GM15510 (cell line): ENCODE measurements around the gene DUSP22.

ENCODE experiments used
- POLR2A ChIP-seq: IDR thresholded peaks from 3 replicates; pipeline ENCODE4 v1.6.1; 2011; ENCODE audit warnings: borderline replicate concordance; ENCODE audit not compliant: insufficient read length; ENCODE audit errors: extremely low read depth

Gene DUSP22

GRCh38 chr6:291697-292505, at the start of gene DUSP22:
DUSP22 (plus strand) TSS chr6:292487; CDS start chr6:292540, 53 bp downstream.
- TF ChIP-seq POLR2A, result peak; percentile 94

GRCh38 chr6:246352-246751, 45.9 kb upstream of the DUSP22 start:
- TF ChIP-seq POLR2A, result no peak

- no peak for TF ChIP-seq POLR2A
Observed at GRCh38 chr6:247351-247750, 44.9 kb upstream of the DUSP22 start.

GRCh38 chr6:250676-251075, 41.6 kb upstream of the DUSP22 start:
- no peak for TF ChIP-seq POLR2A

- TF ChIP-seq POLR2A, result no peak
Observed at GRCh38 chr6:251920-252319, 40.4 kb upstream of the DUSP22 start.

- TF ChIP-seq POLR2A, result no peak
Observed at GRCh38 chr6:252775-253535, 39.3 kb upstream of the DUSP22 start.

GRCh38 chr6:254016-254415, 38.3 kb upstream of the DUSP22 start:
- TF ChIP-seq POLR2A, result no peak

- TF ChIP-seq POLR2A, result no peak
Observed at GRCh38 chr6:255041-255750, 37.1 kb upstream of the DUSP22 start.

- no peak for TF ChIP-seq POLR2A
Observed at GRCh38 chr6:255751-256083, 36.6 kb upstream of the DUSP22 start.

GRCh38 chr6:256169-256568, 36.1 kb upstream of the DUSP22 start:
- TF ChIP-seq POLR2A, result no peak

GRCh38 chr6:257031-257725, 35.1 kb upstream of the DUSP22 start:
- no peak for TF ChIP-seq POLR2A

- no peak for TF ChIP-seq POLR2A
Observed at GRCh38 chr6:257774-258173, 34.5 kb upstream of the DUSP22 start.

- no peak for TF ChIP-seq POLR2A
Observed at GRCh38 chr6:259316-259715, 33.0 kb upstream of the DUSP22 start.

- TF ChIP-seq POLR2A, result no peak
Observed at GRCh38 chr6:259901-260508, 32.3 kb upstream of the DUSP22 start.
